HG02610 (cell line): ENCODE results near the gene FAM72A.
"Not testable (repeated sequence)": the region's sequence is repeated elsewhere in the genome, so short reads cannot be mapped to it uniquely, and the experiment has no call there.

Experiments
- ATAC-seq: cut with Tn5 transposase; IDR thresholded peaks from one replicate; pipeline ENCODE4 v1.9.1; 2021; ENCODE audit warnings: mild to moderate bottlenecking, moderate library complexity; ENCODE audit not compliant: unreplicated experiment

FAM72A gene

DNA sequence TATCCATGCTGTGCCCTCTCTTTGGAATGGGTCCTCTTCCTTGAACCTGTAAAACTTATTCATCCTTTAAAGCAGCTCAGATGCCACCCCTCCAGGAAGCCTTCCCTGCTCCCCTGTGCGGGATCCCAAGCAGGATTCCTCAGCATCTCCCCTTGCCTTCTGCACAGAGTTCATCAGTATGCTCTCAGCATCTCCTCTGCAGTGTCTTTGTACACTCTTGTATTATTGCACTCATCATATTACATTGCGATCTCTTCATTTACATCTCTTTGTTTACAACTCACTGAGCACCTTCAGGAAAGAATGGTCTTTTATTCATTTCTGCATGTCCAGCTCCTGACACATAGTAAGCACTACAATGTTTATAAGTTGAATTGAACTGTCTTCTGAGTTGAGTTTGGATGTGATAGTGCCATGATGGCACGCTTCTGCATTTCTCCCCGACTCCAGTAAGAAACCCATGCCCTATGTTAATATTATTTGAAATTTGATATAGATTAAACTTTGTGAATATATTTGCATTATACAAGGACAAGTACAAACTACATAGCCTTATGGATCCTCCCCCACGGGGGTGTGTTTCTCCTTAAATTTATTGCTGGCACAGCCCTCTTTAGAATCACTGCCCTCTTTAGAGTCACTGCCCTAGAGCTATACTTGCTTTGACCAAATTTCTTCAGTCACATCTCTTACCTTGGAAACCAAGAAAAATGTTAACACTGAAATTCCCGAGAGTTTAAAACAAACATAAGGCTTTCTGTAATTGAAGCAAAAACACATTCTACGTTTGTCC, 13.2 kb upstream of the FAM72A start:
- ATAC-seq = not testable (repeated sequence)

DNA sequence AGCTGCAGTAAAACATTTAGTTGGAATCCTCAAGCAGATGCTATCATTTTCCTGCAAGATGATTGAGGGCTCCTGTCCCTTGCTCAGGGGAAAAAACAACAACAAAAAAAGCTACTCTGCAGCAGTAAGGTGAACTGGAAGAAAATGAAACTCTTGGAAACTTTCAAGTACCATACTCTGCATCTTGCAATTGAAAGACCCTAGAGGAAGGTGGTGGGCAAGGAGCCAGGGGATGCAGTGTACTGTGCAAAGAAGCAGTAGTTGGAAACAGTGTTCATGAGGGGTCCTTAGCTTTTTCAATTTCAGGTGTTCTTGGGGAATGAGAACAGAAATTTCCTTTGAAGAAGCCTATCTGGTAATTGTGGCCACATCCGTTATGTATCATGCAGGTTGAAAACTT, 8.2 kb upstream of the FAM72A start:
- ATAC-seq = not testable (repeated sequence)

DNA sequence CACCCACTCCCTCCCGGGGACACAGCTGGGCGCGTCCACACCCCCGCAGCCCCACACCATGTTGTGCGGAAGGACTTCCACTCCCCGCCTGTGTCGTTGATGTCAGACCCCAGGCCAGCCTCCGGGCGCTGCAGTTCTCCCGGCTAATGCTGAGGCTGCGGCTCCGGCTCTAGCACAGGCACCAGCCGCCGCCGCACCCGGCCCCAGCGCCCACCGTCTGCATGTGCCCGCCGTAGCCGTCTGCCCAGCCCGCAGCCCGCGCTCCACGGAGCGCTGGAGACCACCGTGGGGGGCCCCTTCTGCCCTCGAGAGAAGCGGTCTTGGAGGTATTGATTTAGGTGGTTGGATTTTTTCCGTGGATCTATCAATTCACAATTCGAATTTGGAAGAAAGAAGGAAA, 2.9 kb upstream of the FAM72A start:
- ATAC-seq = not testable (repeated sequence)

DNA sequence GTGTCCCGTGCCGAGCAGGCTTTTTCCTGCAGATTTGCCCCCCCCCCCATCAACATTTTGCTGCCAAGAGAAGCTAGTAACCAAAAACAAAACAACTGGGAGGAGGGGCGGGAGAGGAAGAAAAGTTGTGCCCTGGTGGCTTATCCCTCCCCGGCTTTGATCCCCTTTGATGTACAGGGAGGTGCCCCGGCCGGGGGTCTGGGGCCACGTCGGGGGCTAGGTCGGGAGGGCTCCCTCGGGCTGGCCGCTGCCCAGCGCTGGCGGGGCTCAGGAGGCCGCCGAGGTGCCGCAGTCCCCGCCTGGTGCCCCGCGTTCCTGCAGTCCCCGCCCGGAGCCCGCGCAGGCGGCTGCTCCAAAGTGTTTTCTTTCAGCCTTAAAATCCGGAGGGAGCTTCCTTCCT, 2.2 kb upstream of the FAM72A start:
- not testable (repeated sequence) for ATAC-seq

DNA sequence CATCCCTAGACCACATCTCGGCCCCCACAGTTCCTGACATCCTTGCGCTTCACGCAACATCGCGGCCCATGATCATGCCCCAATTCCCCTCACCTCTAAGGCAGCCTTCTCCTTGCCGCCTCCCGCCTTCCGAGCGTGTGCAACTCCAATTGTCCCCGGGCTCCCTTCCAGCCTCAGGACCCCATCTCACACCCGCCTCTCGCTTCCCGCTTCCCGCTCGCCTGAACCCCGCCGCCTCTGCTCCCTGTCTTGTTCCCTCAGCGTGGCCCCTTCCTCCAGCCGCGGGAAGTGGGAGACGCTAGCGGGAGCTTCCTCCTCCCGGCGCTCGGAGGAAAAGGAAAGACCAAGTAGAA, 1.5 kb upstream of the FAM72A start:
- not testable (repeated sequence) for ATAC-seq

DNA sequence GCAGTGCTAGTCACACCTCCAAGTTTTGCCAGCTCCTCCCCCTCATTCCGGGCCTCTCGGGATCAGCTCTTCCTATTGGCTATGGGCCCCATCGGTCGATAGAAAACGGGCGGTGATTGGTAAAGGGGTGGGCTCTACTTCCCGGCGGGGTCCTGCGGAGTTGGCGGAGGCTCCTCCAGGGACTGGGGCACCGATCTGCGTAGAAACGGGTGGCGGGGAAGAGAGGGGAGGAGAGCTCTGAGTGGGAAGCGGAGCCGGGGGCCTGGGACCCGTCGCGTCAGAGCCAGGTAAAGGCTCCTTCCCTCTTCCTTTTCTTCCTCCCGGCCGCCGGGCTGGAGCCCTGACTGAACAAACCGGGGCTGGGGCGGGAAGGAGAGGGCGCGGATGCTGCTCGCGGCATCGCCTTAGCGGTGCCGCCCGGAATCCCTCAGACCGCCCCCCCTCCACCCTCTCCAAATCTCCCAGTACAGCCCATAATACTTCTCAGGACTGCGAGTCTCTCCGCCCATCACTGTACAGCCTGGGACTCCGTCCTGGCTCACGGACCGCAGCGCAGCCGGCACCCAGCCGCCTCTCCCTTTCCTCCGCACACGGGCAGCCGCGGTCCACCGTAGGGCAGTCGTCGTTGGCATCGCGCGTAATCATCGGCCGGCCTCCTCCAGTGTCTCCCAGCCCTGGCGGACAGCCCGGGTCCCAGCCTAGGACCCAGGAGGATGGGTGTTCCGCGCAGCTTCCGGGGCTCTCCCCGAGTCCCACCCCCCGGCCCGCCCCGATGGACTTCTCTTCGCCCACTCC, 922 bp upstream of the FAM72A start, which contains the start of gene SRGAP2:
Gene SRGAP2, plus strand, starts transcription at position 178 of the 795 bp plus-strand sequence. CDS start 2,430 bp downstream, outside the sequence.
- not testable (repeated sequence) for ATAC-seq

DNA sequence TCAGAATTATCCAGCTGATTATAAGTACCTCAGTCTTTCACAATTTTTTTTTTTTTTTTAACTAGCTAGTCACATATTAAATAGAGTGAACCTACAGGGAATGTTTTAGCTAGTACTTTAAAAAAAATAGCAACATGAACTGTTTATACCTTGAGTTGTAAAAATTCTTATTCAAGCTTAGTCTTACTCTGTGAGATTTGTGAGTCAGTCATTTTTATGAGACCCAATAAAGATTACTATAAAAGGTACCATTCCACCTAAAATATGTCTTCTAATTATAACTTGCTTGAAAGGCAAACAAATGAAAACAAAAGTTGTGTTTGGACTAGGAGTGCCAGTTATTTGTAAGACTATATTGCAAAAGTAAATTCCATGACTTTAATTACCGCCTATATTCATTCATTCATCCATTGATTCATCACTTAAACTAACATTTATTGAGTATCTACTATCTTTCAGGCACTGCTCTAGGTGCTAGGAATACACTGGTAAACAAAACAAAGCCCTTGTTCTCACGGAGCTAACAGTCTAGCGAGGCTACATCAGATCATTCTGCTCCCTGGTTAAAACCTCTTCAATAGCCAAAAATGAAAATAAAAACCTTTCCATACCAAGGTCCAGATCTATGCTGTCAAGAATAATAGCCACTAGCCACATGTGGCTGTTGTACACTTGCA, 5.8 kb downstream of the FAM72A start:
- not testable (repeated sequence) for ATAC-seq

DNA sequence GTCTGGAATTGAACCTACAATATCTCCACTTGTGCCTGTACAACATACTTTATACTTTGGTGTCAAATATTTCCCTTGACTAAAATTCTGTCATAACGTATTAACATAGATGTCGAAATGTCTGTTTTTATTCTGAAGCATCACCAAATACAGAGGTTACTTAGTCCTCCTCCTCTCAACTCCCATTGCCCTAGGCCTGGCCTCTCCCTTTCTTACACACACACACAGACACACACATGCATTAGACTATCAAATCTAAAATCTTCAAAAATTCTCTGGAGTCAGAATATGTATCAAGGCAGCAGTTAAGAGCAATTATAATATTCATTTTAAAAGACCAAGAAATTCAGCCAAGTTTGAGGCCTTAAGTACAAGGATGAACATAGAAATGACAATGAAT, 7.5 kb downstream of the FAM72A start:
- not testable (repeated sequence) for ATAC-seq

DNA sequence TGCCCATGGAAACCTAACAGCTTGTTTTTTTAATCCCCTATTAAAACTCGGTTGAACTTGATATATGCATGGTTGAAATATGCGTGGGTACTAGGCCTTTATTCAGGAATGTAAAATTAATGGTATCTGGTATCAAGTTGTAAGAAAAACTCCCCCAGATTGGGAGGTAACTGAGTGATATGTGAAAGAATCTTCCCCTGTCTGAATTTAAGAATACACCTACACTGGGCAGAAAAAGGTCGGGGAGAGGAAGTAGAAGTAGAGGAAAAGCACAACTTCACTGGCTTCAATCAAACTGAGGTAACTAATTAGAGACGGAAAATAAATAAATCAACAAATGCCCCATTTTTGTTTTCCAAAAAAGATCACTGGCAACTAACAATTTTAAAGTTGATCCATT, 15.8 kb downstream of the FAM72A start:
- ATAC-seq = not testable (repeated sequence)

DNA sequence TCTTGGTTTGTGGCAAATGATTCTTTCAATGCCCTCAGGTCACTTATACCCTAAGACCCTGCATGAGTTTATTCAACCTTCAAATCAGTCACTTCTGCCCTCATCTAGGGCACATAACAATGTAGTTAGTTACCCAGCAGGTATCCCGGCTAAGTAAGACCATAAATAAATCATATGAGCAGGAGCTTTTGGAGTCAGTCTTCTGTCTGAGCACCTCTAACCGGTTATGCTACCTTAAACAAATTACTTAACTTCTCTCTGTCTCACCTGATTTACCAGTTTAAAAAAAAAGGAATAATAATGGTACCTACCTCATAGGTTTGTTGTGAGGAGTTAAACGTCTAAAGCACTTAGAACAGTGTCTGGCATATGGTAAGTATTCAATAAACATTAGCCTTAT, 16.9 kb downstream of the FAM72A start:
- not testable (repeated sequence) for ATAC-seq

DNA sequence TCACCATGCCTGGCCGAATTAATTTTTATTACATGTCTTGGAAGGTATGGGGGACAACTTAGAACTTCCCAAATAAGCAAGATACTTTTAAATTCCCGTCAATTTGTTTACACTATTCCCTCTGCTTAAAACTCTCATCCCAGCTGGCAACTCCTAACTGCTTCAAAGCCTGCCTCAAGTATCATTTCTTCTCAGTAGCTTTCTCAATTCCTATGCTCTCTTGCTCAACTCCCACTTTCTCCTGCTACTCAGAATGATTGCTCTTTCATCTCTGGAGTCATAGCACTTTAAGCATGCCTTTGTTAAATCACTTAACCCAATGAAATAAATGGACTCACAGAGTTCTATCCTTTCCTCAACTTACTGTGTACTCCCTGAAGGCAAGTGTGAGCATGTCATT, 18.9 kb downstream of the FAM72A start:
- not testable (repeated sequence) for ATAC-seq

DNA sequence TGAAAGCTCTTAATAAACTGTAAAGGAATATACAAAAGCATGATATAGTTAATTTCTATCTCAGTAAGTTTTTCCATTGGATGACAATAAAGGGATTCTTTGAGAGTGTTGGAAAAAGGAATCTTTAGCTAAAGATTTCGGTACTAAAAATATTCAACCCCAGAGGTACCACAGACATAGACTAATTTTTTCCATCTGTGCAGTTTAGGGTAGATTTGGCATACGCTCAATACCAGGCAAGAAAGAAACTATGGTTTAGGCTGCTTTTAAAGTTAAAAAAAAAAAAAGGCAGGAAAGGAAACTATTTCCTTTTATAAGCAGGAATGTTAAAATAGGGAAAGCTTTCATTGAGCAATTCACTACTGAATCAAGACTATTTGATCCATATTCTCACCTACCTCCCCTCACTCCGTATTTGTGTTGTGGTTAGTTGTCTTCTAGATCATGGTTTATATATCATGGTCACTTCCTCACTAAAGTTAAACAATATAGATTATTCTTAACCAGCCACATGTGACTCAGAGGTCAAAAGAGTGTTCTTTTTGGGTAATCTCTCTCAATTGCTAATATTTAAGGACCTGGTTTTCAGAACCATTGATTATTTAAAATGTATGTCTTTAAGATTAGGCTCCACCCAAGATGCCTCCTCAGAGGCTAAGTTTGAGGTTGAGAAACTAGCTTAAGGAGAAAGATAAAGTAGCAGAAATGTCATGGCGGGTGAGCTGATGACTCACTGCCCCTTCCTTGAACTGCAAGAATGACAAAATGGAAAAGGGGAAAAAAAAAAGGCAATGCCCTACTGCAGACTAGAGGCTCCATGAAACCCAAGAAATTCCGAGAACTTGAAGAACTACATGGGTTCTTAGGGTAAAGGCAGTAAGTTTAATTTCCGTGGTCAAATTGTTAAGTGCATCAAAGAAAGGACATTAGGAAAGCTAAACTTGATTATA, 20.0 kb downstream of the FAM72A start:
- not testable (repeated sequence) for ATAC-seq

DNA sequence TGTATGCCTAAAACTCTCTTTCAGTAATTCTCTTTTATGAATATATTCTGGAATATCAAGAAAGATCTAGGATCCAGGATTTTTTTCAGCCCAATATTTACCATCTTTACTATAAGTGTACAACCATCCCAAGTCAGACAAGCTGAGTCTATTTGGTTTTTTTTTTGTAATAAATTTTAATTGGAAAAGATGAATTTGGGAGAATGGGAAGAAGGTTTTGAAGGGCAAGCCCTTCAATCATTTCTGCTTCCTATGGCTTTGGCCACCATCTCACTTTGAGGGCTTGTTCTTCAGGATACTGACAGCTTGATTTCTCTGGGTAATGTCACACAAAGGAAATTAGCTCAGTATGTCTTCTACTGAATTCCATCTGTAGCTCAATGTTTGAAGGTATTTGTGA, 23.0 kb downstream of the FAM72A start:
- ATAC-seq = not testable (repeated sequence)

DNA sequence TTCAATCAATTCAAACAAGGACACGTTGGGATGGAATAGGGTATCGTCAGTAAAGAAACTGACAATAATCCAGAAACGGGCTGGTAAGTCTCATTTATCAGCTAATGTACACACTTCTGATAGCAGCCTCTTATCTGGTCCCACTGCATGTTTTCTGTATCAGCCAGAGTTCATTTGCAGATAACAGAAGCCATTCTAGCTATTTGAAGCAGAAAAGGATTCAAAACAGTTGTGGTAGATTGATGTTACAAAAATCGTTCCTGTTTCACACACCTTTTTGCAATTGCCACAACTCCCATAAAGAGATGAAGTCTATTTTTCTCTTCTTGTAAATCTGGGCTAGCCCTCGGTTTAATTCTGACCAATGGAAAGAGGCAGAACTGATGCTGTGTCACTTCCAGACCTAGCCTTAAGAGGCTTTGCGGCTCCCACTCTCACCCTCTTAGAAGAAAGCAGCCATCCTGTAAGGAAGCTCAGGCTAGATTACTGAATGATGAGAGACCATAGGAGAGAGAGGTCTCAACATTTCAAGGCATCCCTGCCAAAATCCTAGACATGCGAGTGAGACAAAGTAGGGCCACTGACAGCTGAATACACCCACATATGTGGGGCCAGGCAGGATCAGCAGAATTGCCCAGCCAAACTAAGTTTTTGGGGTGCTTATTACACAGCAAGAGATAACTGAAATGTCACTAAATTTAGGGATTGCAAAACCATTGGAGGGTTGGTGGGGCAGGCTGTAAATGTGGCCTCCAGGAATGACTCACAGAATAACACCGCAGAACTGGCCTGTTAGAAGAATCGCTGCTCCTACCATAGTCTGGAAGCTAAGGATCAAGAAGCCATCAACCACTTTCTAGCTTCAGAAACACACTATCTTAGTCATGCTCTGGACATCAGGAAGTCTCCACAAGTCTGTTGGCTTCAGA, 24.3 kb downstream of the FAM72A start:
- ATAC-seq = not testable (repeated sequence)

DNA sequence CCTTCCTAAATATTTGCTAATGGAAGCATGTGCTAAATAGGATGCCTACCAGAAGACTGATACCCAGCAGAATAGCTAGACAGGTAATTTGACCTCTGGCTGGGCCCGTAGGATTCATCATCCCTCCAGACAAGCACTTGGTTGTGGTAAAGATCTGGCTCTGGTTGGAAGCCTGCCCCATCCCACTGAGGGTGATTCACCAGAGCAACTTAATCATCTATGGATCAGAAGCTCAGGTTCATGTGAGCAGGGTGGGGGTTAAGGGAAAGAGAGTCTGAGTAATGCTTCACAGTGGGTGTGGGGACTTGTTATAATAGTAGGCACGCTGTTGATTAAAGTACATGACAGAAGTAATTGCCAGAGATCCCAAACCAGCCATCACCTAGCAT, 26.5 kb downstream of the FAM72A start:
- not testable (repeated sequence) for ATAC-seq

DNA sequence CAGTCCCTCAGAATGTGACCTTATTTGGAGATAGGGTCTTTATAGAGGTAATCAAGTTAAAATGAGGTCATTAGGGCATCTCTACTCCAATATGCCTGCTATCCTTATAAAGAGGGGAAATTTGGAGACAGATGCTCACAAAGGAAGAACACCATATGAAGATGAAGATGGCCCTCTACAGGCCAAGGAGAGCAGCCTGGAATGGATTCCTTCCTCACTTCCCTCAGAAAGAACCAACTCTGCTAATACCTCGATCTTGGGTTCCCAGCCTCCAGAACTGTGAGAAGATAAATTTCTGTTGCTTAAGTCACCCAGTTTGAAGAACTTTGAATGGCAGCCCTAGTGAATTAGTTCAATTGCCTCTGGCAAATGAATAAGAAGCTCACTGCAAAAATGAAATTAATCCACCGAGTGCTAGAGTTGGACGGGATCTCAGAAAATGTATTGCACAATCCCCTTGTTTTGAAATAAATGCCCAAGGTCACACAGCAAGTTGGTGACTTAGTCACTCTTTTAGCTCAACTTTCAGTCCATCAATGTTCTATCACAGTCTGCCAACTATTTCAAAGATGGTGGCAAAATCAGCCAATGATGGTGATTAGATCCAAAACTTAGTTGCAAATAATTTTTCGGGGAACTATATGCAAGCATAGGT, 27.1 kb downstream of the FAM72A start:
- not testable (repeated sequence) for ATAC-seq

DNA sequence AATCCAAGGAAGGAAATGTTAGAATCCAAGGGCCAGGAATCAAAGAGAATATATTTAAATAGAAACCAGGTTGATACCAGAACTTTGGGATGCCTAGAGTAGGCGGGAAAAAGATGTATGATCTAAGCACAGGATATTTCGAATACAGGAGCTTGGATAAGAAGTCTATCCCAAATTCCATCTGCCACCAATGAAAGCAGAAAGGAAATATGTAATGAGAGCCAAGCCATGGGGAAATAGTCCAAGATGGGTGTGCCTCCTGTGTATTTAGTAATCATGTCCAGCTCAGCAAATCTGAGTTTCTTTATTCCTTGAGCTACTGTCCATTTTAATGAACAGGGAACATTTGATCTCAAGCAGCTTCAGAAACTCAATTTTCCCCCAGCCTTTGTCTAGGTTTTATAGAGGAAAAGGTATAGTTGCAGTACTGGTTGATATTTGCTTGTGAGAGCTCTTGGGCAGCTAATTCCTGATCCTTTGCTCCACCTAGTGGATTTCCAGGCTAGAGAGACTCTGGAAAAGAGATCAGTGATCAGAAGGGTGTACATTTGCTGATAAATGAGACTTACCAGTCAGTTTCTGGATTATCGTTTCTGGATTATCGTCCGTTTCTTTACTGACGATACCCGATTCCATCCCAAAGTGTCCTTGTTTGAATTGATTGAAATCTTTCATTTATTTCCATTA, 28.3 kb downstream of the FAM72A start:
- ATAC-seq = not testable (repeated sequence)

DNA sequence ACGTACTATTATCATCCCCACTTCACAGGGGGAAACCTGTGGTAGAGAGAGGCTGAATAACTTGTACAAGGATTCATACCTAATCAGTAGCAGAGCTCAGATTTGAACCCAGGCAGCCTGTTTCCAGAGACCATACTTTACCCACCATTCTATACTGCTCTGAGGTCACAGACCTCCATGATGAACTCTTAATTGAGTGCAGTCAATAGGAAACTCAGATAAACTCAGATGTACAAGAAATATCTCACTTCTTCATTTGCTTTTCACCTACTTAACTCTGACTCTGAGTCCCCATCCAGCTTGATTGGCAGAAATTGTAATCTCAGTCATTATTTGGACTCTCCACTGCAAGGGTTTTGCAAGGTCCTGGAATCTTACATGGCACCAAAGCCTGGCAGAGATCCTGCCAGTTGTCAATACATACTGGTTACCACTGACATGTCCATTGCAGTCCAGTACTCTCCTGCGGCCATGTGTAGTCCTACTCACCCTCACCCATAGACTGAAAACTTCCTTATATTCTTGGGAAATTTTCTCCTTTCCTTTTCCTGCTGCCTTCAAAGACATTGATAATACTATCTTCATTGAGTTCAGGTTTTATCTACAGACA, 29.4 kb downstream of the FAM72A start:
- not testable (repeated sequence) for ATAC-seq
